ENCODE results near the gene TTI1. TPM values are rescaled to one million over a fixed set of nuclear protein-coding genes. Genes with fewer than 3 reads are reported as not detected.
A peak's percentile ranks its signal among the peaks of the same experiment; 100 is the strongest.

TTI1 gene
- polyA plus RNA-seq, 4 donors: 5.7 to 21.4 (median 6.8) TPM

GRCh38 chr20:37976887-37977286 lies 56.4 kb downstream of the TTI1 start:
- Histone ChIP-seq H3K27me3 (ENCODE audit: control insufficient read depth in 3 of 3, insufficient read depth in 3 of 3, low read length in 3 of 3) (no peaks in the 10 kb centered on the region), H3K27ac (ENCODE audit: low read depth in 1 of 3, low read length in 2 of 3) (no peak overlapping the region), H3K36me3 (ENCODE audit: control insufficient read depth in 3 of 3, insufficient read depth in 2 of 3, low read depth in 1 of 3, low read length in 3 of 3) (peaks cover 0 to 8% (median 6%) of the 10 kb centered on the region in 3 donors), H3K9me3 (ENCODE audit: control insufficient read depth in 2 of 2, insufficient read depth in 1 of 2, low read depth in 1 of 2, low read length in 1 of 2) (no peaks in the 10 kb centered on the region), H3K4me1 (ENCODE audit: control insufficient read depth in 3 of 3, insufficient read depth in 2 of 3, low read depth in 1 of 3, low read length in 2 of 3) (no peaks in the 10 kb centered on the region), H3K4me3 (ENCODE audit: low read depth in 1 of 3, low read length in 3 of 3) (no peak overlapping the region)
- WGBS, 3 donors: 57 to 87% (median 69%) methylated on average over 10 of the region's 10 CpGs
- no peak for DNase-seq
- FAIRE-seq: no peak

- peaks cover 0 to 3% (median 0%) of the 10 kb centered on the region in 3 donors for H3K27me3 ChIP-seq (ENCODE audit: control insufficient read depth in 3 of 3, insufficient read depth in 3 of 3, low read length in 3 of 3)
- FAIRE-seq (no peak), DNase-seq (no peak)
- 86 to 90% (median 89%) methylated on average over 12 of the region's 12 CpGs for WGBS, 3 donors
- H3K36me3 ChIP-seq (ENCODE audit: control insufficient read depth in 3 of 3, insufficient read depth in 2 of 3, low read depth in 1 of 3, low read length in 3 of 3): no peaks in the 10 kb centered on the region
- H3K4me1 ChIP-seq (ENCODE audit: control insufficient read depth in 3 of 3, insufficient read depth in 2 of 3, low read depth in 1 of 3, low read length in 2 of 3): no peaks in the 10 kb centered on the region
- H3K9me3 ChIP-seq (ENCODE audit: control insufficient read depth in 2 of 2, insufficient read depth in 1 of 2, low read depth in 1 of 2, low read length in 1 of 2): peaks cover 0 to 4% of the 10 kb centered on the region in 2 donors
- H3K4me3 ChIP-seq (ENCODE audit: low read depth in 1 of 3, low read length in 3 of 3): no peak overlapping the region
- H3K27ac ChIP-seq (ENCODE audit: low read depth in 1 of 3, low read length in 2 of 3): no peak overlapping the region
Measured at GRCh38 chr20:37973059-37973910, 60.0 kb downstream of the TTI1 start.

DNA sequence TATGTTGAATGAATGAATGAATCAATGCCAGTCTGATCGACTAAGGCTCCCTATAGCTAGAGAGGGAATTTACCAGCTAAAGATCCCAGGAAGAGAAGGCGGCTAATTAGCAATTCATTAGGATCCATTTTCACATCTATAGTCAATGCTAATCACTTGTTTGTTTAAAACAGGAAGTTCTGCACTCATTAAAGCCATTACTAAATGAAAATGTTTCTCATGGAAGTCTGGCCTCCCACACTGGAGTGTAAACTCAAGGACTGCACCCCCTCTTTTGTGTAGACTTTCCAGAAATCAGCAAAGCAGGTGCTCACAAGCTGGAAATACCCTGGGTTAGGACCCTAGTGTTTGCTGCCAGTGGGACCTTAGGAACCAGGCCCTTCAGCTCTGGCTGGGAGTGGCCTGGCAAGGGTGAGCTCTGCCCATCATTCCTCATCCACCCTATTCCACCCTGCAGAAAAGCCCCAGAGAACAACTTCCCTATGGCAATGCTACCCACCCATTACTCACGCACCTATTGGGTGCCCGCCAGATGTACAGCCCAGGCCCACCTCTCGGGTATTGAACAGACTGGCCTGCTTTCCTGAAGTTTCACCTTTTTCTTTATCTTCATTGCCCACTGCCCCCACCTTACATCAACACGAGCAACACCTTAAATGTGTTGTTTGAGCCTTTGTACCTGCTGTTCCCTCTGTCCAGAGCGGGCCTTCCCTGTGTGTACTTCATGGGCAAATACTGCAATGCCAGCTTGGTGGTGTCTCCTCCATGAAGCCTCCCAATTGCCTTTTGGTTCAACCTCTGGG lies 60.8 kb downstream of the TTI1 start:
- Histone ChIP-seq H3K27me3 (ENCODE audit: control insufficient read depth in 3 of 3, insufficient read depth in 3 of 3, low read length in 3 of 3) (peaks cover 0 to 3% (median 0%) of the 10 kb centered on the region in 3 donors), H3K27ac (ENCODE audit: low read depth in 1 of 3, low read length in 2 of 3) (no peak overlapping the region), H3K9me3 (ENCODE audit: control insufficient read depth in 2 of 2, insufficient read depth in 1 of 2, low read depth in 1 of 2, low read length in 1 of 2) (peaks cover 0 to 4% of the 10 kb centered on the region in 2 donors), H3K4me3 (ENCODE audit: low read depth in 1 of 3, low read length in 3 of 3) (no peak overlapping the region), H3K4me1 (ENCODE audit: control insufficient read depth in 3 of 3, insufficient read depth in 2 of 3, low read depth in 1 of 3, low read length in 2 of 3) (no peaks in the 10 kb centered on the region), H3K36me3 (ENCODE audit: control insufficient read depth in 3 of 3, insufficient read depth in 2 of 3, low read depth in 1 of 3, low read length in 3 of 3) (no peaks in the 10 kb centered on the region)
- FAIRE-seq (no peak), DNase-seq (no peak)
- 86 to 89% (median 89%) methylated on average over 7 of the region's 7 CpGs for WGBS, 3 donors

- Histone ChIP-seq H3K27ac (ENCODE audit: low read depth in 1 of 3, low read length in 2 of 3) (no peak overlapping the region), H3K9me3 (ENCODE audit: control insufficient read depth in 2 of 2, insufficient read depth in 1 of 2, low read depth in 1 of 2, low read length in 1 of 2) (peaks cover 0 to 4% of the 10 kb centered on the region in 2 donors), H3K36me3 (ENCODE audit: control insufficient read depth in 3 of 3, insufficient read depth in 2 of 3, low read depth in 1 of 3, low read length in 3 of 3) (no peaks in the 10 kb centered on the region), H3K4me3 (ENCODE audit: low read depth in 1 of 3, low read length in 3 of 3) (no peak overlapping the region), H3K27me3 (ENCODE audit: control insufficient read depth in 3 of 3, insufficient read depth in 3 of 3, low read length in 3 of 3) (peaks cover 0 to 3% (median 0%) of the 10 kb centered on the region in 3 donors), H3K4me1 (ENCODE audit: control insufficient read depth in 3 of 3, insufficient read depth in 2 of 3, low read depth in 1 of 3, low read length in 2 of 3) (no peaks in the 10 kb centered on the region)
- FAIRE-seq: no peak
- no peak for DNase-seq
- WGBS, 3 donors: 94 to 96% (median 95%) methylated on average over 5 of the region's 5 CpGs
Measured at GRCh38 chr20:37971561-37972127, 61.6 kb downstream of the TTI1 start.

- DNase-seq: no peak
Measured at GRCh38 chr20:37970856-37971245, 62.4 kb downstream of the TTI1 start.

GRCh38 chr20:37969949-37970855 lies 63.1 kb downstream of the TTI1 start:
- no peaks in the 10 kb centered on the region for H3K36me3 ChIP-seq (ENCODE audit: control insufficient read depth in 3 of 3, insufficient read depth in 2 of 3, low read depth in 1 of 3, low read length in 3 of 3)

More at GRCh38 chr20:37970856-37971245, 62.4 kb downstream of the TTI1 start:
- Histone ChIP-seq H3K36me3 (ENCODE audit: control insufficient read depth in 3 of 3, insufficient read depth in 2 of 3, low read depth in 1 of 3, low read length in 3 of 3) (no peaks in the 10 kb centered on the region), H3K4me3 (ENCODE audit: low read depth in 1 of 3, low read length in 3 of 3) (no peak overlapping the region), H3K9me3 (ENCODE audit: control insufficient read depth in 2 of 2, insufficient read depth in 1 of 2, low read depth in 1 of 2, low read length in 1 of 2) (peaks cover 0 to 4% of the 10 kb centered on the region in 2 donors), H3K27me3 (ENCODE audit: control insufficient read depth in 3 of 3, insufficient read depth in 3 of 3, low read length in 3 of 3) (peaks cover 0 to 3% (median 0%) of the 10 kb centered on the region in 3 donors), H3K27ac (ENCODE audit: low read depth in 1 of 3, low read length in 2 of 3) (no peak overlapping the region), H3K4me1 (ENCODE audit: control insufficient read depth in 3 of 3, insufficient read depth in 2 of 3, low read depth in 1 of 3, low read length in 2 of 3) (no peaks in the 10 kb centered on the region)
- no peak for FAIRE-seq

DNA sequence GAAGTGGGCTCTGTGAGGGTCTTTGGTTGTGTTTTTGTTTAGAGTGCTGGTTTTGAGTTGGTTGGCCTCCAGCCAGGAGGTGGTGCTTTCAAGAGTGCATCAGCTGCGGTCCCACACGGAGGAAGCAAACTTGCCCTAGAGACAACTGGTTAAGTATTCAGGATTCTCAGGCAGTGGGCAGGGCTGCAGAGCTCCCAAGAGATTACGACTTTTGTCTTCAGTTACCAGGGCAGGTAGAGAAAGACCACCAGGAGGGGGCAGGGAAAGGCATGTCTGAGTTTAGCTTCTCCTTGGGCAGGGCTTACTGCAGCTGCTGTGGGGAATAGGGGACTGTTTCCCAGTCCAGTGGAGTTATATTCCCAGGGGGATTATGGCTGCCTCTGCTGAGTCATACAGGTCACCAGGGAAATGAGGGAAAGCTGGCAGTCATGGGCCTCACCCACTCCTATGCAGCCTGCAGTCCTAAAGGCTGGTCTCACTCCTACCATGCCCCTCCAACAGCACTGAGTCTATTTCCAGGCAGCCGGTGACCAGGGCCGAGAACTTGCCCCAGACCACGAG lies 64.3 kb downstream of the TTI1 start:
- Histone ChIP-seq H3K27me3 (ENCODE audit: control insufficient read depth in 3 of 3, insufficient read depth in 3 of 3, low read length in 3 of 3) (peaks cover 0 to 3% (median 0%) of the 10 kb centered on the region in 3 donors), H3K4me1 (ENCODE audit: control insufficient read depth in 3 of 3, insufficient read depth in 2 of 3, low read depth in 1 of 3, low read length in 2 of 3) (no peaks in the 10 kb centered on the region), H3K36me3 (ENCODE audit: control insufficient read depth in 3 of 3, insufficient read depth in 2 of 3, low read depth in 1 of 3, low read length in 3 of 3) (no peaks in the 10 kb centered on the region), H3K4me3 (ENCODE audit: low read depth in 1 of 3, low read length in 3 of 3) (no peak overlapping the region), H3K9me3 (ENCODE audit: control insufficient read depth in 2 of 2, insufficient read depth in 1 of 2, low read depth in 1 of 2, low read length in 1 of 2) (peaks cover 0 to 4% of the 10 kb centered on the region in 2 donors), H3K27ac (ENCODE audit: low read depth in 1 of 3, low read length in 2 of 3) (no peak overlapping the region)
- no peak for DNase-seq
- 75 to 89% (median 87%) methylated on average over 6 of the region's 6 CpGs for WGBS, 3 donors
- no peak for FAIRE-seq

More at GRCh38 chr20:37969949-37970855, 63.1 kb downstream of the TTI1 start:
- 78 to 86% (median 84%) methylated on average over 7 of the region's 7 CpGs for WGBS, 3 donors
- H3K27me3 ChIP-seq (ENCODE audit: control insufficient read depth in 3 of 3, insufficient read depth in 3 of 3, low read length in 3 of 3): peaks cover 0 to 3% (median 0%) of the 10 kb centered on the region in 3 donors
- H3K4me1 ChIP-seq (ENCODE audit: control insufficient read depth in 3 of 3, insufficient read depth in 2 of 3, low read depth in 1 of 3, low read length in 2 of 3): no peaks in the 10 kb centered on the region
- peaks cover 0 to 4% of the 10 kb centered on the region in 2 donors for H3K9me3 ChIP-seq (ENCODE audit: control insufficient read depth in 2 of 2, insufficient read depth in 1 of 2, low read depth in 1 of 2, low read length in 1 of 2)
- no peak overlapping the region for H3K4me3 ChIP-seq (ENCODE audit: low read depth in 1 of 3, low read length in 3 of 3)
- FAIRE-seq: no peak
- peak in 1 of 2 donors; percentile 11 for DNase-seq
- no peak overlapping the region for H3K27ac ChIP-seq (ENCODE audit: low read depth in 1 of 3, low read length in 2 of 3)

Measured in small intestine (tissue), 7 donors.